Calu3 (cell line): Measurements from ENCODE around the gene UMPS. TPM values are rescaled to one million over a fixed set of nuclear protein-coding genes. Genes with fewer than 3 reads are reported as not detected.

Source experiments
- BruUV-seq: library from RNA; stranded (reverse); fragments of 400-500 nt; replicated peaks from 2 replicates; lab custom pipeline; 2021; lab: Mats Ljungman, UMichigan
- CTCF ChIA-PET: fragments of 300-600 bp; sonication (Branson Sonifier 250); formaldehyde crosslinking; loops from one replicate; lab custom pipeline; 2022; ENCODE audit warnings: antibody characterized with exemption; lab: Charles Lee
- DNase-seq: peaks from one replicate; pipeline ENCODE4 v3.0.0; 2022
- H3K27ac Mint-ChIP-seq: one replicate; pipeline ENCODE4 v1.8.0; 2022; ENCODE audit warnings: mixed read lengths; ENCODE audit not compliant: unreplicated experiment
- H3K27me3 Mint-ChIP-seq: one replicate; pipeline ENCODE4 v1.8.0; 2022; ENCODE audit warnings: mixed read lengths; ENCODE audit not compliant: unreplicated experiment
- H3K36me3 Mint-ChIP-seq: one replicate; pipeline ENCODE4 v1.8.0; 2022; ENCODE audit warnings: mild to moderate bottlenecking, moderate library complexity, mixed read lengths; ENCODE audit not compliant: insufficient read depth, unreplicated experiment
- H3K4me1 Mint-ChIP-seq: one replicate; pipeline ENCODE4 v1.8.0; 2022; ENCODE audit warnings: mild to moderate bottlenecking, low read depth, mixed read lengths; ENCODE audit not compliant: unreplicated experiment
- H3K4me3 Mint-ChIP-seq: one replicate; pipeline ENCODE4 v1.8.0; 2022; ENCODE audit warnings: mild to moderate bottlenecking, low read depth, moderate library complexity, mixed read lengths; ENCODE audit not compliant: unreplicated experiment
- H3K9me3 Mint-ChIP-seq: one replicate; pipeline ENCODE4 v1.8.0; 2022; ENCODE audit warnings: low read depth, mixed read lengths; ENCODE audit not compliant: unreplicated experiment
- intact Hi-C: fragments of 100-400 bp; cut with micrococcal nuclease; formaldehyde crosslinking; loops from one replicate; pipeline ENCODE4 v1.10.0; 2022; ENCODE audit not compliant: unreplicated experiment
- total RNA-seq: library from RNA; stranded (reverse); gene quantifications from 2 replicates; pipeline ENCODE4 v1.2.3, GENCODE V29; 2022
- TF ChIP-seq, protein P1 (sequence below): fragments of 200-600 bp; IDR thresholded peaks from one replicate; pipeline ENCODE4 v1.8.0; 2022; ENCODE audit warnings: antibody characterized with exemption; ENCODE audit not compliant: unreplicated experiment

The UMPS gene
- total RNA-seq, 1 experiment from 2014 or later, result 73.0 TPM

DNA sequence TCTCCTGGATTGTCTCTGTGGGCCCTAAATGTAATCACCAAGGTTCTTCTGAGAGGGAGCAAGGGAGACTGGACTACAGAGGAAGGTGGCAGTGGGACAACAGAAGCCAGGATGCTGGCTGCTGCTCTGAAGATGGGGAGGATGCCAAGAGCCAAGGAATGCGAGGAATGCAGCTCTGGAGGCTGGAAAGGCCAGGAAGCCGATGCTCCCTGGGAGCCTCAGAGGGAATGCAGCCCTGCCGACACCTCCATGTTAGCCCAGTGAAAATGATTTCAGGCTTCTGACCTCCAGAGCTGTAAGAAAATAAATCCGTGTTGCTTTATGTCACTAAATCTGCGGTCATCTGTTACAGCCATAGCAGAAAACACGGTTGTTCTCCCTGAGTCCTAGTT lies 44.1 kb downstream of the UMPS start:
- BruUV-seq, result no TSS peak
- DNase-seq, result no peak
- intact Hi-C loops, result no loop called here
- CTCF ChIA-PET, result no interaction called here
- peaks cover 13% of the 10 kb centered on the region for H3K4me1 Mint-ChIP-seq
- TF ChIP-seq, protein P1, sequence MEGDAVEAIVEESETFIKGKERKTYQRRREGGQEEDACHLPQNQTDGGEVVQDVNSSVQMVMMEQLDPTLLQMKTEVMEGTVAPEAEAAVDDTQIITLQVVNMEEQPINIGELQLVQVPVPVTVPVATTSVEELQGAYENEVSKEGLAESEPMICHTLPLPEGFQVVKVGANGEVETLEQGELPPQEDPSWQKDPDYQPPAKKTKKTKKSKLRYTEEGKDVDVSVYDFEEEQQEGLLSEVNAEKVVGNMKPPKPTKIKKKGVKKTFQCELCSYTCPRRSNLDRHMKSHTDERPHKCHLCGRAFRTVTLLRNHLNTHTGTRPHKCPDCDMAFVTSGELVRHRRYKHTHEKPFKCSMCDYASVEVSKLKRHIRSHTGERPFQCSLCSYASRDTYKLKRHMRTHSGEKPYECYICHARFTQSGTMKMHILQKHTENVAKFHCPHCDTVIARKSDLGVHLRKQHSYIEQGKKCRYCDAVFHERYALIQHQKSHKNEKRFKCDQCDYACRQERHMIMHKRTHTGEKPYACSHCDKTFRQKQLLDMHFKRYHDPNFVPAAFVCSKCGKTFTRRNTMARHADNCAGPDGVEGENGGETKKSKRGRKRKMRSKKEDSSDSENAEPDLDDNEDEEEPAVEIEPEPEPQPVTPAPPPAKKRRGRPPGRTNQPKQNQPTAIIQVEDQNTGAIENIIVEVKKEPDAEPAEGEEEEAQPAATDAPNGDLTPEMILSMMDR, result no peak
- no peak overlapping the region for H3K27ac Mint-ChIP-seq
- no peaks in the 10 kb centered on the region for H3K9me3 Mint-ChIP-seq
- H3K4me3 Mint-ChIP-seq, result no peak overlapping the region
- peaks cover 29% of the 10 kb centered on the region for H3K36me3 Mint-ChIP-seq
- no peaks in the 10 kb centered on the region for H3K27me3 Mint-ChIP-seq

DNA sequence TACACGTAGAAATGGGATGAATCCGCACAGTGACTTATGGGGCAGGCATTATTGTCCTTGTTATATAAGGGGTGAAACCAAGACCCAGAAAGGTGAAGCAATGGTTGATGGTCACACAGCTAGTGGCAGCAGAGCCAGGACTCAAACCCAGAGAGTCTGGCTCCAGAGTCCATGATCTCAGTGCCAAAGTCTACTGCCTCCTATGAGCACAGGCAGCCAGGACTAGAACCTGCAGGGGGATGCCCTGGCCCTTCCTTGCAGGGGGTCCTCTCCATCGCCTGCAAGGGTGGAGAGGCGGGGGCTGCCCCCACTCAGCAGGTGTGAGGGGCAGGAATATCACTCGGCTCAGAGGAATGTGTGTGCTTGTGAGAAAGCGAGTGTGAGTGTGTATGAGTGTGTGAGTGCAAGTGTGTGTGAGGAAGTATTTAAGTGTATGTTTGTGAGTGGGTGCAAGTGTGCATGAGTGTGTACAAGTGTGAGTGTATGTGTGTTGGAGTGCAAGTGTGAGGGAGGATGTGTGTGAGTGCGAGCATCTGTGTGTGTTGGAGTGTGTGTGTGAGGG lies 44.7 kb downstream of the UMPS start:
- intact Hi-C loops, result no loop called here
- Mint-ChIP-seq H3K36me3 (peaks cover 26% of the 10 kb centered on the region), H3K27me3 (no peaks in the 10 kb centered on the region), H3K9me3 (no peaks in the 10 kb centered on the region), H3K4me3 (no peak overlapping the region), H3K27ac (no peak overlapping the region), H3K4me1 (peaks cover 13% of the 10 kb centered on the region)
- no TSS peak for BruUV-seq
- CTCF ChIA-PET, result no interaction called here
- no peak for DNase-seq
- TF ChIP-seq, protein P1, result no peak

DNA sequence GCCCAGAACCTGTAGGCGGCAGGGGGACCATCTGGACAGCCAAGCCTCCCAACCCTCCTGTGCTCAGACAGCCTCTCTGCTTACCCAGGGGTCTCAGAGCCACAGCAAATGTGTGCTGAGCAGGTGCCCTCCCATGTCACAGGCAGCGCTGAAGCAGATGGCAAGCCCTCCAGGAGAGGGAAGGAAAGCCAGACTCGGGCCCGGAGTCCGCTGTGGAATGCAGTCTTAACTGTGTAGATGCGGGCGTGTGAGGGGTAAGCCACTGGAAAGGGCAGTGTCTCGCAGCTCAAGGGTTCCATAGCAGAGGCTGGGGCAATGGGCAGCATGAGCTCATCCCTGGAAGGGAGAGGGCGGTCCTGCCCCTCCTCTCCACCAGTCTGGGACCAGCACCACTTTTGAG lies 45.6 kb downstream of the UMPS start:
- H3K27me3 Mint-ChIP-seq, result no peaks in the 10 kb centered on the region
- BruUV-seq, result no TSS peak
- TF ChIP-seq, protein P1, result no peak
- H3K27ac Mint-ChIP-seq, result no peak overlapping the region
- CTCF ChIA-PET, result no interaction called here
- DNase-seq, result no peak
- H3K9me3 Mint-ChIP-seq, result no peaks in the 10 kb centered on the region
- intact Hi-C loops, result no loop called here
- no peak overlapping the region for H3K4me3 Mint-ChIP-seq
- peaks cover 13% of the 10 kb centered on the region for H3K4me1 Mint-ChIP-seq
- H3K36me3 Mint-ChIP-seq, result peaks cover 29% of the 10 kb centered on the region

DNA sequence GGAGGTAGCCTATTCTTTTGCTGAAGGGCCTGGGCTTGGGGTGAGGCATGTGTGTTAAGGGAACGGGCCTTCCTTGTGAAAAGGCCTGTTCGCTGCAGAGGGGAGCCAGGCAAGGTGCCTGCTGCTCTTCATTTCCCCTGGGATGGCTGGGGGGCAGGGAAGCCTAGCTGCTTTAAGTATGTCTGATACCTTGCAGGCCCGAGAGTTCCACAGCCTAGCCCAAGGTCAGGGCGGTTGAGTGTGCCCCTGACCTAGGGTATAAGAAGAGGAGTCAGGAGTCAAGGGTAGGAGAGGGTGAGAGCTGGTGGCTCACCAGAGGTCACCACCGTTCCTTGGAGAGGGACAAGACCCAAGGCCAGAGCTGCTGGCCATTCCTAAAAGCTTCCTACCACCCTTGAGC lies 46.6 kb downstream of the UMPS start:
- Mint-ChIP-seq H3K4me3 (no peak overlapping the region), H3K27ac (no peak overlapping the region), H3K4me1 (peaks cover 13% of the 10 kb centered on the region), H3K27me3 (no peaks in the 10 kb centered on the region), H3K36me3 (peaks cover 30% of the 10 kb centered on the region), H3K9me3 (no peaks in the 10 kb centered on the region)
- DNase-seq, result no peak
- TF ChIP-seq, protein P1, result no peak
- intact Hi-C loops, result no loop called here
- CTCF ChIA-PET, result no interaction called here
- no TSS peak for BruUV-seq
